A549 (cell line): ENCODE data around the gene ECM1. TPM values are rescaled to one million over a fixed set of nuclear protein-coding genes. Genes with fewer than 3 reads are reported as not detected.

Source experiments
- ATAC-seq, 2 experiments: fragments of 200-7000 bp in 1 of 2; fragments of >200 bp in 1 of 2; cut with Nextera tagmentation in 1 of 2; cut with Tn5 transposase in 1 of 2; 3 replicates each; pipeline versions ENCODE4 v1.8.0 to v1.9.1; 2018 to 2020; ENCODE audit warnings: mild to moderate bottlenecking in 1 of 2, moderate library complexity in 1 of 2
- CTCF ChIA-PET: fragments of 300-600 bp; sonication (Branson Sonifier 250); formaldehyde crosslinking; extraction: SDS; loops from one replicate; lab custom pipeline; 2021; ENCODE audit warnings: antibody characterized with exemption, inconsistent platforms; lab: Yijun Ruan, JAX
- POLR2A ChIA-PET: fragments of 350-600 bp; formaldehyde crosslinking; extraction: SDS; loops from one replicate; lab custom pipeline; 2021; ENCODE audit warnings: antibody characterized with exemption, inconsistent platforms; lab: Yijun Ruan, JAX
- DNase-seq, 2 experiments: peaks; one replicate each; pipeline versions ENCODE4 v3.0.0 to v3.0.0-alpha.2; 2011 to 2016; ENCODE audit warnings: low read depth in 1 of 2, low spot score in 1 of 2
- FAIRE-seq: peaks from 2 replicates; lab custom pipeline; 2011; peaks lifted over from hg19 to GRCh38; lab: Jason Lieb, UNC
- H3K27ac ChIP-seq, 2 experiments: fragments of >200 bp; sonication (Bioruptor Twin); formaldehyde crosslinking; 3 replicates each; pipeline ENCODE4 v1.5.1; 2016 to 2017
- H3K4me1 ChIP-seq: fragments of >200 bp; sonication (Bioruptor Twin); formaldehyde crosslinking; 3 replicates; pipeline ENCODE4 v1.6.1; 2016
- H3K4me2 ChIP-seq: fragments of >200 bp; sonication (Bioruptor Twin); formaldehyde crosslinking; 3 replicates; pipeline ENCODE4 v1.6.1; 2016
- H3K4me3 ChIP-seq: fragments of >200 bp; sonication (Bioruptor Twin); formaldehyde crosslinking; 3 replicates; pipeline ENCODE4 v1.5.1; 2016
- H3K9me3 ChIP-seq: fragments of >200 bp; sonication (Bioruptor Twin); formaldehyde crosslinking; 3 replicates; pipeline ENCODE4 v1.6.1; 2016
- BCL3 ChIP-seq: fragments of >200 bp; sonication (Bioruptor Twin); formaldehyde crosslinking; IDR thresholded peaks from 3 replicates; pipeline ENCODE4 v1.6.1; 2016
- CBX8 ChIP-seq: fragments of 200-600 bp; sonication (generic); IDR thresholded peaks from 2 replicates; pipeline ENCODE4 v1.6.1; 2016
- CEBPB ChIP-seq, 2 experiments: fragments of >200 bp in 1 of 2; sonication (Bioruptor Twin) in 1 of 2; formaldehyde crosslinking in 1 of 2; IDR thresholded peaks; 2 replicates each; pipeline ENCODE4 v1.6.1; 2012 to 2016
- EHF ChIP-seq: fragments of 250-450 bp; sonication (Bioruptor Pico); IDR thresholded peaks from 2 replicates; pipeline ENCODE4 v1.5.0; 2020; ENCODE audit warnings: mild to moderate bottlenecking
- ELK1 ChIP-seq: fragments of 150-350 bp; IDR thresholded peaks from 2 replicates; pipeline ENCODE4 v1.6.1; 2014; ENCODE audit warnings: low read depth, mild to moderate bottlenecking, low read length
- EP300 ChIP-seq, 2 experiments: fragments of >200 bp; sonication (Bioruptor Twin); formaldehyde crosslinking; IDR thresholded peaks; 2 replicates in 1 of 2; 3 replicates in 1 of 2; pipeline ENCODE4 v1.6.1; 2016 to 2017
- ESRRA ChIP-seq: fragments of 150-350 bp; IDR thresholded peaks from 2 replicates; pipeline ENCODE4 v1.6.1; 2014; ENCODE audit warnings: mild to moderate bottlenecking, low read length, borderline replicate concordance
- FOSL2 ChIP-seq, 2 experiments: fragments of 450-650 bp in 1 of 2; fragments of >200 bp in 1 of 2; sonication (Bioruptor Twin) in 1 of 2; formaldehyde crosslinking; IDR thresholded peaks; 2 replicates each; pipeline versions ENCODE4 v1.5.0 to v1.6.1; 2016 to 2020; ENCODE audit warnings: mild to moderate bottlenecking in 1 of 2, moderate library complexity in 1 of 2
- FOXS1 ChIP-seq: fragments of 250-450 bp; sonication (Bioruptor Pico); IDR thresholded peaks from 2 replicates; pipeline ENCODE4 v1.5.0; 2020; ENCODE audit warnings: mild to moderate bottlenecking, moderate library complexity
- GATA3 ChIP-seq: IDR thresholded peaks from 2 replicates; pipeline ENCODE4 v1.6.1; 2012; ENCODE audit warnings: borderline replicate concordance
- HMGXB4 ChIP-seq: fragments of 250-450 bp; sonication (Bioruptor Pico); IDR thresholded peaks from 2 replicates; pipeline ENCODE4 v1.5.0; 2021; ENCODE audit warnings: mild to moderate bottlenecking, moderate library complexity, borderline replicate concordance
- HOXB5 ChIP-seq: fragments of 250-450 bp; sonication (Bioruptor Pico); IDR thresholded peaks from 2 replicates; pipeline ENCODE4 v1.5.0; 2020; ENCODE audit warnings: mild to moderate bottlenecking, moderate library complexity
- JUNB ChIP-seq: fragments of >200 bp; sonication (Bioruptor Twin); formaldehyde crosslinking; IDR thresholded peaks from 2 replicates; pipeline ENCODE4 v1.6.1; 2016
- MAFK ChIP-seq: fragments of 450-650 bp; IDR thresholded peaks from 2 replicates; pipeline ENCODE4 v1.6.1; 2014; ENCODE audit not compliant: partially characterized antibody
- MYC ChIP-seq: IDR thresholded peaks from 2 replicates; pipeline ENCODE4 v1.6.1; 2012; ENCODE audit warnings: mild to moderate bottlenecking, inconsistent platforms, low read length, improper control_type of control experiment, borderline replicate concordance
- NPAS2 ChIP-seq: fragments of 250-450 bp; sonication (Bioruptor Pico); IDR thresholded peaks from 2 replicates; pipeline ENCODE4 v1.8.0; 2022; ENCODE audit warnings: mild to moderate bottlenecking, moderate library complexity, borderline replicate concordance
- PBX3 ChIP-seq: IDR thresholded peaks from 2 replicates; pipeline ENCODE4 v1.6.1; 2012
- POLR2A ChIP-seq: IDR thresholded peaks from 2 replicates; pipeline ENCODE4 v1.6.1; 2012; ENCODE audit warnings: mild to moderate bottlenecking, low read length
- POLR2AphosphoS2 ChIP-seq: conservative IDR thresholded peaks from 2 replicates; pipeline ENCODE4 v1.6.1; 2012; ENCODE audit warnings: low read length, improper control_type of control experiment, inconsistent platforms
- RAD21 ChIP-seq, 2 experiments: fragments of >200 bp in 1 of 2; sonication (Bioruptor Twin) in 1 of 2; formaldehyde crosslinking in 1 of 2; IDR thresholded peaks in 1 of 2; conservative IDR thresholded peaks in 1 of 2; 2 replicates in 1 of 2; 3 replicates in 1 of 2; pipeline ENCODE4 v1.6.1; 2012 to 2018; ENCODE audit warnings: inconsistent platforms in 1 of 2
- RARB ChIP-seq: fragments of 250-450 bp; sonication (Bioruptor Pico); IDR thresholded peaks from 2 replicates; pipeline ENCODE4 v1.8.0; 2021; ENCODE audit warnings: mild to moderate bottlenecking, moderate library complexity
- RCOR1 ChIP-seq: fragments of 150-350 bp; IDR thresholded peaks from 2 replicates; pipeline ENCODE4 v1.6.1; 2014; ENCODE audit warnings: antibody characterized with exemption, low read length, low read depth
- RFX5 ChIP-seq: fragments of 450-650 bp; IDR thresholded peaks from 2 replicates; pipeline ENCODE4 v1.7.1; 2014; ENCODE audit warnings: antibody characterized with exemption, mild to moderate bottlenecking, moderate library complexity
- RNF2 ChIP-seq: fragments of 200-600 bp; sonication (generic); IDR thresholded peaks from 2 replicates; pipeline ENCODE4 v1.6.1; 2016; ENCODE audit warnings: low read depth, mild to moderate bottlenecking, antibody characterized with exemption, moderate library complexity, borderline replicate concordance
- SREBF2 ChIP-seq: fragments of 450-650 bp; IDR thresholded peaks from 2 replicates; pipeline ENCODE4 v1.6.1; 2014; ENCODE audit warnings: mild to moderate bottlenecking, moderate library complexity
- ZNF302 ChIP-seq: fragments of 250-450 bp; sonication (Bioruptor Pico); IDR thresholded peaks from 2 replicates; pipeline ENCODE4 v1.9.0; 2021; ENCODE audit warnings: inconsistent platforms, mild to moderate bottlenecking, moderate library complexity
- WGBS: methylation state at CpG from one replicate; pipeline ENCODE4 v1.1.6; 2017; ENCODE audit errors: missing lambda C conversion rate; 5-methylcytosine and 5-hydroxymethylcytosine counted together
- polyA plus RNA-seq, 4 experiments: library from polyadenylated mRNA; depleted of rRNA in 3 of 4; stranded (reverse); fragments of >200 nt; fragmentation: RNase III in 1 of 4; extraction: RNeasy Plus Mini Kit Qiagen cat#74134 plus additional on column Dnase treatment in 1 of 4; gene quantifications; 2 replicates in 3 of 4; 3 replicates in 1 of 4; pipeline ENCODE4 v1.2.3, GENCODE V29; 2011 to 2017

Gene ECM1
- polyA plus RNA-seq, 2 of the 4 experiments (the other 2 are of a cell fraction), result 0.88 to 1.0 TPM

- FAIRE-seq (no peak), ATAC-seq (no peak)
- Histone ChIP-seq H3K27ac (no peak overlapping the region), H3K4me3 (no peak overlapping the region), H3K4me2 (no peak overlapping the region), H3K9me3 (no peaks in the 10 kb centered on the region), H3K4me1 (0 out of 3 replicates have a peak, but pooled peaks cover 5% of the 10 kb centered on the region)
- 68% methylated on average over 3 of the region's 3 CpGs for WGBS
- ChIA-PET CTCF (interaction anchor here (1.2 to 1.6 kb wide), 3 partner anchors 9 to 35 kb away, joined by 3 to 4 read pairs (median 4); no protein-coding TSS in a partner anchor), POLR2A (interaction anchor here (0.7 to 1.4 kb wide), 2 partner anchors 10 to 11 kb away, joined by 3 read pairs; partner anchors contain the start of gene FALEC)
- TF ChIP-seq MAFK (no peak), JUNB (no peak), CEBPB (IDR thresholded peaks at IDR 0.05) (no peak), EP300 (IDR thresholded peaks at IDR 0.05) (no peak), RFX5 (no peak), POLR2A (no peak), ELK1 (no peak), FOSL2 (IDR thresholded peaks at IDR 0.05) (no peak), FOSL2 (CRISPR knock-in tag; IDR thresholded peaks at IDR 0.05) (no peak), ESRRA (no peak), HMGXB4 (CRISPR knock-in tag) (no peak), PBX3 (no peak), MYC (no peak), SREBF2 (no peak), ZNF302 (CRISPR knock-in tag) (no peak)
- TF ChIP-seq, all 56 proteins: peak for 0
- no peak for DNase-seq
These were observed 17.4 kb downstream of the ECM1 start for GRCh38 chr1:150525348-150525747.

- 74% methylated on average over 1 of the region's 1 CpG for WGBS
- no peak overlapping the region for H3K4me2 ChIP-seq
- no peak overlapping the region for H3K4me3 ChIP-seq
- DNase-seq (no peak), FAIRE-seq (no peak), ATAC-seq (no peak)
- TF ChIP-seq RARB (no peak), POLR2AphosphoS2 (no peak), GATA3 (no peak), FOXS1 (no peak), POLR2A (no peak), HOXB5 (CRISPR knock-in tag) (no peak), RCOR1 (no peak), BCL3 (no peak), RNF2 (no peak), PBX3 (no peak), RFX5 (no peak), FOSL2 (IDR thresholded peaks at IDR 0.05) (no peak), FOSL2 (CRISPR knock-in tag; IDR thresholded peaks at IDR 0.05) (no peak), ZNF302 (CRISPR knock-in tag) (no peak), CEBPB (IDR thresholded peaks at IDR 0.05) (no peak), NPAS2 (no peak), RAD21 (conservative IDR thresholded peaks at IDR 0.05 in 1 of 2, IDR thresholded peaks at IDR 0.05 in 1 of 2) (no peak), EHF (CRISPR knock-in tag) (no peak), CBX8 (no peak)
- no peaks in the 10 kb centered on the region for H3K9me3 ChIP-seq
- POLR2A ChIA-PET, result no interaction called here
- CTCF ChIA-PET, result interaction anchor here (1.3 to 1.6 kb wide), 3 partner anchors 9 to 65 kb away, joined by 3 to 5 read pairs (median 4); no protein-coding TSS in a partner anchor
- no peak overlapping the region for H3K27ac ChIP-seq
- peaks cover 16% of the 10 kb centered on the region; the same call in 2 of the 3 replicates for H3K4me1 ChIP-seq
These were observed 20.3 kb downstream of the ECM1 start for GRCh38 chr1:150528196-150528595.
